Neural cell (in vitro differentiated cells): Measurements from ENCODE around the gene ADSL. TPM values are rescaled to one million over a fixed set of nuclear protein-coding genes. Genes with fewer than 3 reads are reported as not detected.

ENCODE experiments used
- H2AFZ ChIP-seq: fragments of 200-600, 300-800 bp; sonication (generic), shearing (Covaris generic); 2 replicates; pipeline ENCODE4 v1.6.0; 2014; ENCODE audit warnings: low read depth, mild to moderate bottlenecking, antibody characterized with exemption, low read length, moderate library complexity
- H3F3A ChIP-seq: fragments of 200-600 bp; shearing (Covaris generic); 2 replicates; pipeline ENCODE4 v1.6.1; 2016; ENCODE audit warnings: mild to moderate bottlenecking, moderate library complexity, mixed read lengths, antibody characterized with exemption, low read length; ENCODE audit not compliant: insufficient read depth, poor library complexity, severe bottlenecking
- H3K27ac ChIP-seq: fragments of 200-600, 300-800 bp; sonication (generic), shearing (Covaris generic); 2 replicates; pipeline ENCODE4 v1.5.1; 2014; ENCODE audit warnings: mild to moderate bottlenecking, low read length, moderate library complexity
- H3K27me3 ChIP-seq: fragments of 300-800, 200-600 bp; sonication (generic), shearing (Covaris generic); 2 replicates; pipeline ENCODE4 v1.6.0; 2014; ENCODE audit warnings: mild to moderate bottlenecking, low read depth, low read length, moderate library complexity; ENCODE audit not compliant: insufficient read depth
- H3K36me3 ChIP-seq: fragments of 300-800, 200-600 bp; sonication (generic), shearing (Covaris generic); 2 replicates; pipeline ENCODE4 v1.5.1; 2014; ENCODE audit warnings: mild to moderate bottlenecking, antibody characterized with exemption, low read length, moderate library complexity; ENCODE audit not compliant: insufficient read depth
- H3K4me2 ChIP-seq: fragments of 300-800, 200-600 bp; sonication (generic), shearing (Covaris generic); 2 replicates; pipeline ENCODE4 v1.6.0; 2014; ENCODE audit warnings: mild to moderate bottlenecking, low read length
- H3K4me3 ChIP-seq: fragments of 300-800, 200-600 bp; sonication (generic), shearing (Covaris generic); 2 replicates; pipeline ENCODE4 v1.5.1; 2014; ENCODE audit warnings: mild to moderate bottlenecking, low read length, moderate library complexity
- H3K79me2 ChIP-seq: fragments of 200-600 bp; shearing (Covaris generic); replicated peaks from 2 replicates; pipeline ENCODE4 v1.6.0; 2014; ENCODE audit warnings: mild to moderate bottlenecking, low read length, moderate library complexity; ENCODE audit not compliant: insufficient read depth
- H3K9ac ChIP-seq: fragments of 300-800, 200-600 bp; sonication (generic), shearing (Covaris generic); 2 replicates; pipeline ENCODE4 v1.6.1; 2016; ENCODE audit warnings: mild to moderate bottlenecking, low read length, mixed read lengths
- H3K9me2 ChIP-seq: fragments of 200-600 bp; shearing (Covaris generic); 2 replicates; pipeline ENCODE4 v1.6.1; 2016; ENCODE audit warnings: mild to moderate bottlenecking, low read length, mixed read lengths; ENCODE audit not compliant: insufficient read depth
- H3K9me3 ChIP-seq: fragments of 200-600, 300-800 bp; sonication (generic), shearing (Covaris generic); 2 replicates; pipeline ENCODE4 v1.6.1; 2016; ENCODE audit warnings: mild to moderate bottlenecking, mixed run types, low read length, moderate library complexity, mixed read lengths
- H4K20me1 ChIP-seq: fragments of 200-600 bp; shearing (Covaris generic); 2 replicates; pipeline ENCODE4 v1.6.1; 2016; ENCODE audit warnings: mild to moderate bottlenecking, mixed run types; ENCODE audit not compliant: insufficient read depth
- CTCF ChIP-seq: fragments of 450-650 bp; IDR thresholded peaks from 2 replicates; pipeline ENCODE4 v1.5.1; 2014; ENCODE audit warnings: antibody characterized with exemption, mild to moderate bottlenecking, moderate library complexity; ENCODE audit not compliant: poor library complexity, severe bottlenecking
- EP300 ChIP-seq: fragments of 450-650 bp; conservative IDR thresholded peaks from 2 replicates; pipeline ENCODE4 v1.6.1; 2014; ENCODE audit warnings: antibody characterized with exemption, mild to moderate bottlenecking, moderate library complexity; ENCODE audit not compliant: poor library complexity, severe bottlenecking
- EZH2 ChIP-seq: fragments of 200-600, 300-800 bp; shearing (Covaris generic), sonication (generic); IDR thresholded peaks from 2 replicates; pipeline ENCODE4 v1.6.1; 2014; ENCODE audit warnings: antibody characterized with exemption, low read length, borderline replicate concordance, mild to moderate bottlenecking; ENCODE audit not compliant: insufficient read depth, poor library complexity, severe bottlenecking
- MXI1 ChIP-seq: fragments of 450-650 bp; conservative IDR thresholded peaks from 2 replicates; pipeline ENCODE4 v1.6.1; 2014; ENCODE audit warnings: antibody characterized with exemption, mild to moderate bottlenecking; ENCODE audit not compliant: poor library complexity, severe bottlenecking
- POLR2AphosphoS5 ChIP-seq: IDR thresholded peaks from 2 replicates; pipeline ENCODE4 v1.6.1; 2012
- RAD21 ChIP-seq: fragments of 450-650 bp; conservative IDR thresholded peaks from 2 replicates; pipeline ENCODE4 v1.6.1; 2014; ENCODE audit warnings: antibody characterized with exemption, mild to moderate bottlenecking, moderate library complexity
- REST ChIP-seq: IDR thresholded peaks from 2 replicates; pipeline ENCODE4 v1.6.1; 2012; ENCODE audit warnings: borderline replicate concordance
- SMC3 ChIP-seq: fragments of 450-650 bp; conservative IDR thresholded peaks from 2 replicates; pipeline ENCODE4 v1.6.1; 2014; ENCODE audit warnings: antibody characterized with exemption, mild to moderate bottlenecking, moderate library complexity; ENCODE audit not compliant: poor library complexity
- TAF1 ChIP-seq: IDR thresholded peaks from 2 replicates; pipeline ENCODE4 v1.6.1; 2012; ENCODE audit warnings: low read depth
- polyA plus RNA-seq: library from polyadenylated mRNA; depleted of rRNA; stranded (reverse); fragments of >200 nt; gene quantifications from 2 replicates; pipeline ENCODE4 v1.2.3, GENCODE V29; 2014

Gene ADSL
- polyA plus RNA-seq, 1 donor from 2014 or later = 112 TPM

GRCh38 chr22:40364431-40364830, 18.1 kb downstream of the ADSL start:
- no peak overlapping the region for H2AFZ ChIP-seq
- H3K4me2 ChIP-seq = no peak overlapping the region
- no peak overlapping the region for H3K9ac ChIP-seq
- H3K79me2 ChIP-seq = no peaks in the 10 kb centered on the region
- H3K9me3 ChIP-seq = no peaks in the 10 kb centered on the region
- H4K20me1 ChIP-seq = no peaks in the 10 kb centered on the region
- no peak for TF ChIP-seq CTCF
- no peak for TF ChIP-seq REST
- no peak for TF ChIP-seq EZH2
- no peak for TF ChIP-seq SMC3
- TF ChIP-seq TAF1 = no peak
- no peak for TF ChIP-seq EP300
- no peak for TF ChIP-seq POLR2AphosphoS5
- no peak for TF ChIP-seq MXI1
- no peak for TF ChIP-seq RAD21
- no peak overlapping the region for H3K4me3 ChIP-seq
- no peaks in the 10 kb centered on the region for H3F3A ChIP-seq
- H3K9me2 ChIP-seq = no peaks in the 10 kb centered on the region
- H3K27me3 ChIP-seq = no peaks in the 10 kb centered on the region
- H3K36me3 ChIP-seq = peaks cover 21% of the 10 kb centered on the region
- no peak overlapping the region for H3K27ac ChIP-seq

GRCh38 chr22:40366068-40366467, 19.8 kb downstream of the ADSL start:
- H3K27me3 ChIP-seq = no peaks in the 10 kb centered on the region
- H3K9me2 ChIP-seq = no peaks in the 10 kb centered on the region
- H2AFZ ChIP-seq = no peak overlapping the region
- no peak overlapping the region for H3K9ac ChIP-seq
- no peaks in the 10 kb centered on the region for H4K20me1 ChIP-seq
- H3K27ac ChIP-seq = no peak overlapping the region
- H3K9me3 ChIP-seq = no peaks in the 10 kb centered on the region
- no peak overlapping the region for H3K4me2 ChIP-seq
- no peak for TF ChIP-seq TAF1
- no peak for TF ChIP-seq EZH2
- no peak for TF ChIP-seq MXI1
- TF ChIP-seq REST = no peak
- no peak for TF ChIP-seq EP300
- no peak for TF ChIP-seq POLR2AphosphoS5
- no peak for TF ChIP-seq RAD21
- no peak for TF ChIP-seq SMC3
- TF ChIP-seq CTCF = no peak
- H3K36me3 ChIP-seq = peaks cover 17% of the 10 kb centered on the region
- no peak overlapping the region for H3K4me3 ChIP-seq
- H3K79me2 ChIP-seq = no peaks in the 10 kb centered on the region
- H3F3A ChIP-seq = no peaks in the 10 kb centered on the region
